RWPE1 (cell line): Measurements from ENCODE around the gene APCS.

Experiments used
- CTCF ChIA-PET: fragments of 350-600 bp; sonication (Branson Sonifier 250); formaldehyde crosslinking; extraction: SDS; loops from one replicate; lab custom pipeline; 2021; lab: Yijun Ruan, JAX
- POLR2A ChIA-PET: fragments of 400-600 bp; formaldehyde crosslinking; extraction: SDS; loops from one replicate; lab custom pipeline; 2020; ENCODE audit warnings: antibody characterized with exemption; ENCODE audit not compliant: low non-redundant PET; lab: Yijun Ruan, JAX
- DNase-seq: peaks from one replicate; pipeline ENCODE4 v3.0.0; 2012; ENCODE audit warnings: low spot score
- H3K27ac ChIP-seq: fragments of 450-650 bp; 2 replicates; pipeline ENCODE4 v1.5.1; 2017
- TF ChIP-seq, protein P1 (sequence below): fragments of 450-650 bp; conservative IDR thresholded peaks from 2 replicates; pipeline ENCODE4 v1.5.1; 2017; ENCODE audit warnings: low read depth, mild to moderate bottlenecking

APCS gene

DNA sequence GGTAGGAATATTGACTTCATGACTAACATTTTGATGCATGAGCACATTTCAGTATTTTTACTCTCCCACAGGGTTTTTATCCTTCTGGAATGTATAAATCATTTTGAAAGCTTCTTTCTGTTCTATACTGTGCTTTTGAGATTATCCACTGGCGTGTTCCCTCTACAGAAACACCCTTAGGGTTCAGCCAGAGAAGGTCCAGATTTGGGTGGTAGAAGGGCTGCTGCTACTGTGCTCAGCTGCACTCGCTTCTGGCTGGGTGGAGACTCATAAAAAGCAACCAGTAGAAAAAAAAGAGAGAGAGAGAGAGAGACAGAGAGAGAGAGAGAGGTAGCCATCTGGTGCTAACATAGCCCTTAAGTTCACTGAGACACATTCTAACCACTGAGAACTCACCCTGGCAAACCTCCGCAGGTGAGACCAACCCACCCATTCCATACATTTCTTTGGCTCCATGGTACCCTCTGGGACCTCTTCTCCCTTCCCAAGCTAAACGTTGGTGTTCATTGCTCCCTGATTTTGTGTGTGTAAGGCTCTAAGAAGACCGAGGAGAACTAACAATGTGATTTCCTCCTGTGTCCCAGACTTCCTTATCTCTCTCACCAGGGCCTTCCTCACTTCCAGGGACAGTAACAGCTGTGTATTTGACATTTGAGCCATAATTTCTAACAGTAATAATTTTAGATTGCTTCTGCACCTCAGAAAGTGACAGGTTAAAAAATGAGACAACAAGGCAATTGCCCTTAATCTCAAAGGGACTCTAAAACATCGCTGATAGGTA is 7.2 kb downstream of the APCS start:
- POLR2A ChIA-PET, result no interaction called here
- H3K27ac ChIP-seq, result no peak overlapping the region
- TF ChIP-seq, protein P1, sequence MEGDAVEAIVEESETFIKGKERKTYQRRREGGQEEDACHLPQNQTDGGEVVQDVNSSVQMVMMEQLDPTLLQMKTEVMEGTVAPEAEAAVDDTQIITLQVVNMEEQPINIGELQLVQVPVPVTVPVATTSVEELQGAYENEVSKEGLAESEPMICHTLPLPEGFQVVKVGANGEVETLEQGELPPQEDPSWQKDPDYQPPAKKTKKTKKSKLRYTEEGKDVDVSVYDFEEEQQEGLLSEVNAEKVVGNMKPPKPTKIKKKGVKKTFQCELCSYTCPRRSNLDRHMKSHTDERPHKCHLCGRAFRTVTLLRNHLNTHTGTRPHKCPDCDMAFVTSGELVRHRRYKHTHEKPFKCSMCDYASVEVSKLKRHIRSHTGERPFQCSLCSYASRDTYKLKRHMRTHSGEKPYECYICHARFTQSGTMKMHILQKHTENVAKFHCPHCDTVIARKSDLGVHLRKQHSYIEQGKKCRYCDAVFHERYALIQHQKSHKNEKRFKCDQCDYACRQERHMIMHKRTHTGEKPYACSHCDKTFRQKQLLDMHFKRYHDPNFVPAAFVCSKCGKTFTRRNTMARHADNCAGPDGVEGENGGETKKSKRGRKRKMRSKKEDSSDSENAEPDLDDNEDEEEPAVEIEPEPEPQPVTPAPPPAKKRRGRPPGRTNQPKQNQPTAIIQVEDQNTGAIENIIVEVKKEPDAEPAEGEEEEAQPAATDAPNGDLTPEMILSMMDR, result no peak
- CTCF ChIA-PET, result no interaction called here
- no peak for DNase-seq

DNA sequence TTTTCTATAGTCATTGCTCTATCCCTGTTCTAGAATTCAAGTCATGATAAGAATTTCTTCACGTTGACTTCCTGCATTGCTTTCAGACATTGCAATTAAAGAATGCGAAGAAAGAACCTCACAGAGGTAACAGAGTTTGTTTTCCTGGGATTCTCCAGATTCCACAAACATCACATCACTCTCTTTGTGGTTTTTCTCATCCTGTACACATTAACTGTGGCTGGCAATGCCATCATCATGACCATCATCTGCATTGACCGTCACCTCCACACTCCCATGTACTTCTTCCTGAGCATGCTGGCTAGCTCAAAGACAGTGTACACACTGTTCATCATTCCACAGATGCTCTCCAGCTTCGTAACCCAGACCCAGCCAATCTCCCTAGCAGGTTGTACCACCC is 10.6 kb downstream of the APCS start:
- peak overlapping the region; percentile 49; the same call in 1 of the 2 replicates for H3K27ac ChIP-seq
- peak; percentile 77 for DNase-seq
- ChIA-PET POLR2A (no interaction called here), CTCF (no interaction called here)
- TF ChIP-seq, protein P1, result no peak

DNA sequence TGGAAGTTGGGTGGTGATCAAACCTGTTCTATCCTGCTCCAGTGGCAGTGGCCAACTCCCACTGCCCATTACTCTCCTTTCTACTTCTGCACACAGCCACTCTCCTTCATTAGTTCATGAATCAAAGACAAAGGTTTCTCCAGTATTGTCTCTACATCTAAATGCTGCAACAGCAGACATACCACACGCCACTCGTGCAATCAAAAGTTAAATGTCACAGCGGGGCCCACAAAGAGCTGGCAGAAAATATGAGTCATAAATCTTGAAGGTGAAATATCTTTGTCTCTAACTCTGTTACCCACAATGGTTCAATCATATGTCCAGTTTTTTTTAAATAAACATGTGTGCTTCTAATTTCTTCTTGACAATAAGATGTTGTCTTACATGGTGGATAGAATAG is 13.3 kb downstream of the APCS start:
- TF ChIP-seq, protein P1, result no peak
- DNase-seq, result no peak
- H3K27ac ChIP-seq, result no peak overlapping the region
- POLR2A ChIA-PET, result no interaction called here
- CTCF ChIA-PET, result no interaction called here

DNA sequence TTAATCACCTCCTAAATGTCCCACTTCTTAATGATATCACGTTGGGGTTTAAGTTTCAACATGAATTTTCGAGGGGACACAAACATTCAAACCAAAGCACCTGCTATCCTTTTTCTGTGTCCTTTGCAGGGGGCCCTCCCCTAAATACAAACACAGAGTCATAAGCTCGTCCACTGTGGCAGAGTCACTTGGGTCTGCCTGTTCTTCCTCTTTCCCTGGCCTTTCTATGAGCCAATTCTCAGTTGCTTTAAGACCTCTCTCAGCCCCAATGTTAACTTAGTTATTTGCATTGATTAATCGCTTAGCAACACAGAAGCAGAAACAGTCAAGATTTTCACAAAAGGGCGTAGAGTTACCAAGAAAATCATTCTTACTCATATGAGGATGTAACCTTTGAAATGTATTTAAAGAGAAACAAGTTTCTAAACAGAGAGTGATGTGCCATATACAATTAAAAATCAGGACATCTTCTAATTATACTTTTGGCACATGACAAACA is 14.9 kb downstream of the APCS start:
- ChIA-PET POLR2A (no interaction called here), CTCF (no interaction called here)
- TF ChIP-seq, protein P1, result no peak
- no peak overlapping the region for H3K27ac ChIP-seq
- DNase-seq, result no peak

DNA sequence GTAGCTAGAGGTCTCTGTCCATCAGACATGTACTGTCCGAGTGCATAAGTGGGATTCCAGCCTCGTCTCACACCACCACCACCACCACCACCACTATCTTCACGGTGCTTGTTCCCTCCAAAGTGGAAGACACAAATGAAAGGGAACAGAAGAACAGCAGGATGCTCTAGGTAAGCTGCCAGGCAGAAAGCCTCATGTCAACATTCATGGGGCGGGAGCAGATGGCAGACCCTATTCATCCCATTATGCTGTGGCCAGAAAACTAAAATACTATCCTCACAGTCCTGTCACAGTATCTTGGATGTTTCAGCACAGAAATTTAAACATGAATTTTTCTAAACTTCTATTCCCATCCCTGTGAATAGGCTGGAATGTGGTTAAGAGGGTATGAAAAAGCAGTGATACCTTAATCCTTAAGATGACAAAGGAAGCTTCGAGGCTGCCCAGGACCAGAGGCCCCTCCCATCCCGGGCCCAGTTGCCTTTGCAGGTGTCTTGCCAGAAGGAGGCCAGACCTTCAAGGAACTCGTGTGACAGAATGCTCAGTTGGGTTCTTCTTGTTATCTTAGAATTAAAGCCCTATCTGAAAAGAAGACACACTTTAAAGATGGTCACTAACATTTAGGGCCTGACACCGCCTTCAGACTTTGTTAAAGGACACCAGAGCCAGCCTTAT is 24.7 kb downstream of the APCS start:
- TF ChIP-seq, protein P1, result no peak
- CTCF ChIA-PET, result no interaction called here
- POLR2A ChIA-PET, result no interaction called here
- no peak for DNase-seq
- H3K27ac ChIP-seq, result no peak overlapping the region

DNA sequence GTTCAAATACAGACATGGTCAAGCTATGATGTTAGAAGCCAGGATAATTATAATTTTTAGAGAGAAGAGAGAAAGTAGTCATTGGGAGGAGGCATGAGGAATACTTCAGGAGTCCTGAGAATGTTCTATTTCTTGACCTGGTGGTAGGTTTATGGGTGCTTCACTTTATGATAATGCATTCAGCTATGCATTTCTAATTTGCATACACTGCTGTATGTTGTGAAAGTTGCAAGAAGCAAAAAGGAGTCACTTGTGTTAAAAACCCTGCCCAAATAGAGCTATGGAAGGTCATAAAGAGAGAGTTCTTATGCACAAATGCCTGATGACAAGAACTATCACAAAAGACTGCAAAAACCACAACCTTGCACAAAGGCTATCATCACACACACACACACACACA is 45.3 kb downstream of the APCS start:
- ChIA-PET CTCF (no interaction called here), POLR2A (no interaction called here)
- no peak overlapping the region for H3K27ac ChIP-seq
- TF ChIP-seq, protein P1, result no peak
- DNase-seq, result no peak
